GM19240 (cell line): ENCODE results near the gene PKIB.
"Not testable (repeated sequence)": the region's sequence is repeated elsewhere in the genome, so short reads cannot be mapped to it uniquely, and the experiment has no call there.

Source experiments
- DNase-seq: peaks from one replicate; pipeline ENCODE4 v3.0.0; 2011; ENCODE audit warnings: low spot score; ENCODE audit not compliant: insufficient read length

PKIB gene

GRCh38 chr6:122620902-122621301 is 10.7 kb downstream of the PKIB start:
- no peak for DNase-seq

GRCh38 chr6:122621638-122622037 is 11.4 kb downstream of the PKIB start:
- no peak for DNase-seq

GRCh38 chr6:122622479-122622878 is 12.3 kb downstream of the PKIB start:
- DNase-seq = no peak

GRCh38 chr6:122623279-122623678 is 13.1 kb downstream of the PKIB start:
- DNase-seq = no peak

DNA sequence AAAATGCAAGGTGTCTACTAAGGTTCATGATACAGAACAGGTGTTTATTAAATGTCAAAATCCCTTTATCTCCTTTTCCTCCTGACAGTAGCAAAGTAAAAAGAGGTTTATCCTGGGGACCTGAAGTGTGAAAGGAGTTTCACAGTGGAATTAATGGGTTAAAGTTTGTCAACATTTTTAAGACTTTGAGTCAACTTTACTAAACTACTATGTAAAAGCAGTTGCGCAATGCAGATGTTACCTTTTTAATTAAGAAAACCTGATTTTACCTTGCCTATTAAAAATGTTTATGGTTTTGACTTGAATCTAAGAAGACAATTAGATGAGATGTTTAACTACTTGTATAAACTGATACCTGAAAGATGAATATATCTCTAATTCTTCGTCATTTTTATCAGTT is 14.6 kb downstream of the PKIB start:
- DNase-seq = no peak

DNA sequence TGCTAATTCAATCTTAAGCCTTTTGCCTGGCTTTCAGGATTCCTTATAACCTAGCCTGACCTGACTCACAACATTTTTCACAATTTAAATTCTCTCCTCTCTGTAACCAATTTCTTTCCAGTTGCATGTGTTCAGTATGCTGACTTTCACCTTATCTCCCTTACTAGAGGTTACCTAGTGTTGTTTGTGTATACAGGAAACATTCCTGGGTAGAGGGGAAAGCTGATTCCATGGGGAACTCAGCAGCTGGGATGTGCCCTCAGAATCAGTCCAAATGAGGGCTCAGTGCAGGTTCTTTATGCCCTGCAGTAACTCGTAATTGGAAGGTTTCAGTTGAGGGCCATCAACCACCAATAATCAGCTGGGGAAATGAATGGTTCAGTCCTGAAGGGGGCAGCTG is 18.5 kb downstream of the PKIB start:
- DNase-seq = no peak

- DNase-seq = no peak
Observed at GRCh38 chr6:122631571-122632249, 21.5 kb downstream of the PKIB start.

DNA sequence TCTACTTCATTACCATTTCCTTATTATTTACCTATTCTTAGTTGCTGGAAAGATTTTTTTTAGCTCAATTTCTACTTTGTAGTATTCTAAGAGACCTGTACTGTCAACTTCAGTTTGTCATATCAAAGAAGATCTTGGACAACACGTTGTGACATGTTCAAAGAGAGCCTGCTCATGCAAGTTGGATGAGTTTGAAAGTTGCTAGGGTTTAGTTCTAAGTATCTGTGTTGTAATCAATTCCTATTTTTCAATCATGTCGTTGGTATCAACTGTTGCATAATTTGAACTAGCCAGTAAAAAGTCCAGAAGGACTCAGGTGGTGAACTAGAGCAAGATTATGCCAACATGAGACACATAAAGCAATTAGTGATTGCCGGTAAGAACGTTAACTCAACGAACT is 30.2 kb downstream of the PKIB start:
- no peak for DNase-seq

- no peak for DNase-seq
Observed at GRCh38 chr6:122641819-122642218, 31.6 kb downstream of the PKIB start.

- DNase-seq = not testable (repeated sequence)
Observed at GRCh38 chr6:122642604-122643003, 32.4 kb downstream of the PKIB start.

DNA sequence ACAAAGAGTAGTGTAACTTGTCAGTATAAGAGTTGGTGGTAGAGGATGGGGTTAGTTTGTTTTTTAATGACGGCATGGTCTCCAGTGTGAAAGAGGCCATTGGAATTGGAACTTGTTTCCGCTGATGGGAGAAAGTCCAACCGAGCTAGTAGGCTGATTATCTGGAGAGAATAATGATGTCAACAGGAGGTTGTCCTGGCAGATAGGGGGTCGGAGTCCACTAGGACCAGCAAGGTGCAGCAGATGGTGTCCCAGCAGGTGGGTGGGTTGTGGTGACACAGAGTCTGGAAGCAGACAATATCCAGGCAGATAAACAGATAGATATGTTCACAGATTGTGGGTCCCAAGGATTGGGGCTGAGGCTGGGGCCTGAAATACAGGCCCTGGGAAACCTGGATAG is 35.1 kb downstream of the PKIB start:
- DNase-seq = no peak

DNA sequence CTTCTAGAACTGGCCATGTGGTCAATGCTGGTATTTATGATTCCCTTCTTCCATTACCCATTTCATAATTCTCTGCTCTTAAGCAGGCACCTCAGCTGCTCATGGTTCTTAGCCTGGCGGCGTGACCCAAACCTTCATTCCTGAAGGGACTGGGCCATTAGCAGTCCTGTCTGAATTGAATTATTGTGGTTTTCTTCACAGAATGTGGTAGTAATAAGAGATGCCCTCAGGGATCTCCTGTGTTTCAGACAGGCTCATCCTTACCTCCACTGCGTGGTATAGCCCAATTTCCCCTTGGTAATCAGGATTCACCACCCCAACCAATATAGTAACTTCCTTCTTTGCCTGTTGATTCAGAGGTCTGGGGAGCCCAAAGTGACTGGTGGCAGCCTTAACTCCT is 37.6 kb downstream of the PKIB start:
- DNase-seq = no peak

DNA sequence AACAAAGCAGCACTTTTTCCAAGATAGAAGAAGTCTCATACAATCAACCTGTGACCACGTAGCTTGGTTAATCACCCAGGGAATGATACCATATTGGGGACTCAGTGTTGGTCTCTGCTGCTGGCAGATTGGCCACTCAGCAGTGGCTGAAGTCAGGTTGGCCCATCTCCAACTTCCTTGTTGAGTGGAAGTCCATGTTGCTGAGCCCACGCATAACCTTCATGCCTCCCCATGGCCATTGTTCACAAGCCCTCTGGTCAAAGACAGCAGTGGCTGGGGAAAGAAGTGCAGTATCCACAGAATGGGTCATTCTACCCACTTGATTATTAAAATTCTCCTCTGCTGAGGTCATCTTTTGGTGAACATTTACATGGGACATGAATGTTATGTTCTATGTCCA is 38.5 kb downstream of the PKIB start:
- DNase-seq = no peak

DNA sequence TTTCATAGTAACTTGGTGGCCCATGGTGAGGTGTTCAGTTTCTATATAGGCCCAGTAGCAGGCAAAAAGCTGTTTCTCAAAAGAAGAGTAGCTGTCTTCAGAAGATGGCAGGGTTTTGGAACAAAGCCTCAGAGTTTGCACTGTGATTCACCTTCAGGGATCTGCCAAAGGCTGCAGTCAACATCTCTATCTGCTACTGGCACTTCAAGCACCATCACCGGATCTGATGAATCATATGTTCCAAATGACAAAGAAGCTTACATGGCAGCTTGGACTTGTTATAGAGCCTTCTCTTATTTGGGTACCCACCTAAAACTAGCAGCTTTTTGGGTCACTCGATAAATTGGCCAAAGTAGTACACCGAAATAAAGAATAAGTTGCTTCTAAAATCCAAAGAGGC is 39.5 kb downstream of the PKIB start:
- DNase-seq = no peak

DNA sequence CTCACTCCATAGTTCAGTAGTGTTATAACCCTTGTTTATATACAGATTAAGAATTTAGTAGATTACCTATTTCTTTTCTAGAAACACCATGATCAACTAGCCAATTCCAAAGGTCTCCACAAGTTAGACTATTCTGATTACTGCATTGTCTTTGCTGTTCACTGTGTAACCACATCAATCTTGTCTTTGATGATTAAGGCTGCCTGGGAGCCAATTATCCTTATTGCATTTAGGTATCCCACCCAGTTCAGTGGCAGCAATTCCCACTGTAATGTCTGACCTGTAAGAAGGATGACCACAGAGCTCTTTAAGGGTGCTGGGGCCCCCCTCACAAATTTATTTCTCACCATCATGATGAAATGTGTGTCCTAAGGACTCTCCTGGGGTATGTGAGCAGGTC is 40.2 kb downstream of the PKIB start:
- DNase-seq = no peak

DNA sequence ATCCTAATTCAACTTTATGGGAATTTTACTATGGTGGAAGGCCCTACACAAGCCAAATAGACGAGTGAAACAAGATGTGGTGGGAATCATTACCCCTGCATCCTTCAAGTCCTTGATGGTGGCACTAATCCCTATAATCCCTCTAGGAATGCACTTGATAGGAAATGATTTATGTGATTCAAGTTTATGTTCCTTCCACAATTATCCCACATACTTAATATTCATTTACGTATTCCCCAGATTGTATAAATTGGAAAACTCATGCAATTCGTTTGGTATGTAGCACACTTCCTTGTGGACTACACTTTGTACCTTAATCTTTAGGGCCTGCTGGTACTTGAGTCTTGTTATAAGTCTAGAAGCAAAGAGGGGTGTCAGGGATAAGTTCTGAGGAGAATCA is 40.8 kb downstream of the PKIB start:
- DNase-seq = no peak

DNA sequence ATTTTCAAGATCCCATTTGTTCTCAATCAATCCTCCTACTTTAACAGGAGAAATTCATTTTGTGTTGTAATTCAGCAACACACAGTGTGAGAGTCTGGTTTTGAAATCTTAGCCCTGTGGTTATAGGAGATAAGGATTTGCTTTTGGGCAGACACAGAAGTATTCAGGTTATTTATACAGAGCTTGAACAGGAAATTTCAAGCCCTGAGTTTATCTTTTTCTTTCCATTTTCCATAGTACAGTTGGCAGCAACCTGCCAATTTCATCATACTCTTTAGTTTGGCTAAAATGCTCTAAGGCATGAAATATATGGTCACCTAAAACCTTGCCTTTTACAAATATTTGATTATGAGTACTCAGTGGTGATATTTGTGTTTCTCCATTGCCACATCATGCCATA is 41.4 kb downstream of the PKIB start:
- DNase-seq = no peak

DNA sequence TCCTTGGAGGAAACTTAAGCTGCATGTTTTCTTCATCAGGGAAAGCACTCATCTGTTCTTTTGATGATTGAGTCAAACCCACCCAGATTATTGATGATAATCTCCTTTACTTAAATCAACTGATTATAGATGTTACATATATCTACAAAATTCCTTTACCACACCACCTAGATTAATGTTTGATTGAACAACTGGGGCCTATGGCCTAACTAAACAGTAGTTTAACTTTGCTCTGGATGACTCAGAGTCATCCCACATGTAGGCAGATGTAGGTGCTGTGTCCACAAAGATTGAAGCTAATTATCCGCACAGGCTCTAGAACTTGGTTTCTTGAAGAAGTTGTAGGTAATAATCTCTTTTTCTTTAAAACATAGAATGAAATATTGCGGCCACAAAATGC is 42.2 kb downstream of the PKIB start:
- no peak for DNase-seq

GRCh38 chr6:122653094-122653493 is 42.9 kb downstream of the PKIB start:
- DNase-seq = no peak

DNA sequence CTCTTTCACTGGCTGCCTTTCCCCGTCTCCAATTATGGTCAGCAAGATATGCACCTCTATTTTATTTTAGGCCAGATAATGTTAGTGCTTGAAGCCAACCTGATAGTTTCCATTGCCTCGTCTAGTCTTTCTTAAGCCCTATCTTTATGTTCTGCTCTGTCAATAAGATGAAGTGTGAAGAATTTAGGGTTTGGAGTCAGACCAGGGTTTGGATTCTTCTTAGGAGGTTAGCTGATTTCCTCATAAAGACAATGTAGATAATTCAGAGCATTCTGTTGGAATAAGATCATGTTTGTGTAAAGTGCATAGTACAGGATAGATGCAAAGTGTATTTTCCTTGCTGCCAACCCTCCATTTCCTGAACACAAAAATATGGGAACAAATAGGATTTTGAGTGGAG is 43.8 kb downstream of the PKIB start:
- no peak for DNase-seq

GRCh38 chr6:122657601-122658000 is 47.4 kb downstream of the PKIB start:
- no peak for DNase-seq

GRCh38 chr6:122660296-122660695 is 50.1 kb downstream of the PKIB start:
- no peak for DNase-seq

DNA sequence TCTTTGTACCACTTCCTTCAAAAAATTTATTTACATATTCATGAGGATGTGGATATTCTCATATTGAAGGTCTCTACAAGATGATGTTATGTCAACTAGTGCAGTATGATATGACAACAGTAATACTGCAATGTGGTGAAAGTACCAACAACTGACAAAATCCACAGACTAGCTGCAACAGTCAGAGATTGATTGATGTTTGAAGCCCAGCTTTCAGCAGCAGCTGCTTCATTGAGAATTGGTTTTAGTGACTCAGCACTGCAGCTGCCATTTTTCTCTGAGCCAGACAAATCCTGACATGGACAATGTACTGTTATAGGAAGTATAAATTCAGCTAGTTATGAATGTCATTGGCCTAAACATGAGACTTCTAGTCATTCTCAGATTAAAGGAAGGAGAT is 53.8 kb downstream of the PKIB start:
- no peak for DNase-seq

- no peak for DNase-seq
Observed at GRCh38 chr6:122665929-122666328, 55.7 kb downstream of the PKIB start.
